ENCODE results near the gene GZF1. TPM values are rescaled to one million over a fixed set of nuclear protein-coding genes. Genes with fewer than 3 reads are reported as not detected.
A peak's percentile ranks its signal among the peaks of the same experiment; 100 is the strongest.

Gene GZF1
- total RNA-seq, 6 experiments from 2014 or later = 3.5 to 9.6 (median 6.1) TPM

DNA sequence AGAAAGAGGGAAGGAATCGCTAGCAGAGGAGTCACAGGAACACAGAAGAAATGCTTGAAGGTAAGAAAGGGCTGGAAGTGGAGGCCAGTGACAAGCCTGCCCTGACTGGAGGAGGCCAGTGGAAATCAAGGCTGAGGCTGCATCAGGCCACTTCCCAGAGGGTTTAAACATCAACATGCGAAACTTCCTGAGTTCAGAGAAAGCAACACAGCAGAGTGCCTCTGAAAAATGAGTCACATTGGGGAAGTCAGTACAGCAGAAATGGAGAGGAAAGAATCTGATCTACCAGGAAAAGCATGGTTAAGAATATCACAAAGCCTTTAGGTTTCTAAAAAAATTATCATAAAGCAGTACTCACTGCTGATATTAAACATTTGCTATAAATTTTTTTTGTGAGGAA, 36.0 kb downstream of the GZF1 start:
- H3K4me1 ChIP-seq = no peaks in the 10 kb centered on the region
- ATAC-seq (peak; percentile 29 to 84 (median 75)), DNase-seq (no peak)
- no peak for TF ChIP-seq POLR2A (IDR thresholded peaks at IDR 0.05)
- H3K4me3 ChIP-seq = no peak overlapping the region
- WGBS (ENCODE audit: insufficient coverage, low coverage, low lambda C conversion rate, missing lambda C conversion rate) = 61% methylated on average over 2 of the region's 2 CpGs
- H3K27ac ChIP-seq = no peak overlapping the region
- H3K27me3 ChIP-seq = no peaks in the 10 kb centered on the region
- intact Hi-C loops (cut with DNase I) = no loop called here
- H3K9me3 ChIP-seq = no peaks in the 10 kb centered on the region
- peaks cover 0 to 12% (median 5%) of the 10 kb centered on the region in 4 donors for H3K36me3 ChIP-seq

DNA sequence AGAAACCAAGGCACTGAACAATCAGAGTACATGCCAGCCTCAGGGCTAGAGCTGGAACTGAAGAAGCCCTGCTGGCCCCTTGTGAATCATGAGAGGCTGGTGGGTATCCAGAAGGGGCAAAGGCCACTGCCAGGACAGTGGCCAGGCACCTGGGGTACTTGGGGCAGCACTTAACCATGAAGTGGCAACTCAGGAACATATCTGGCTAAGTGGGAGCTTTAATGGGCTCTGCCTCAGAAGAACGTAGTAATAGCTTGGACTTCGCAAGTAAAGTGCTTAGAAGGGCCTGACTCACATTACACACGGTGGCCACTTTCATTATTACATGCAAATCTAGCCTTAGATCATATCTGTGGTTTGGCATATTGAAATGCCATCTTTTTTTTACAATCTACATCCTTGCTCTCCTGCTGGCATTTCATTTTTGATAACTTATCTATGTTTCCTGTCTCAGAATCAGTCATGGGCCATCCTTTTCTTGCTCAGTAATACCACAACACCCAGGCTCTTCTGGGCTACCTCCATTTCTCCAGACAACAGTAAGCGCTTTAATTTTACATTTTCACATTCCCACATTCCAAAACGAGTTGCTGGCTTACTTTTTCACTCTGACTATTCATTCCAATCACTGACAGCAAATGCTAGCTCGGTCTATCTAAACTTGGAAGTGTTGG, 37.7 kb downstream of the GZF1 start:
- peaks cover 0 to 3% (median under 1%) of the 10 kb centered on the region in 4 donors for H3K36me3 ChIP-seq
- H3K4me3 ChIP-seq = no peak overlapping the region
- H3K27me3 ChIP-seq = no peaks in the 10 kb centered on the region
- DNase-seq = no peak
- intact Hi-C loops (cut with DNase I) = no loop called here
- WGBS (ENCODE audit: insufficient coverage, low coverage, low lambda C conversion rate, missing lambda C conversion rate) = 68% methylated on average over 4 of the region's 6 CpGs
- no peaks in the 10 kb centered on the region for H3K4me1 ChIP-seq
- no peak overlapping the region for H3K27ac ChIP-seq
- TF ChIP-seq, protein P1, sequence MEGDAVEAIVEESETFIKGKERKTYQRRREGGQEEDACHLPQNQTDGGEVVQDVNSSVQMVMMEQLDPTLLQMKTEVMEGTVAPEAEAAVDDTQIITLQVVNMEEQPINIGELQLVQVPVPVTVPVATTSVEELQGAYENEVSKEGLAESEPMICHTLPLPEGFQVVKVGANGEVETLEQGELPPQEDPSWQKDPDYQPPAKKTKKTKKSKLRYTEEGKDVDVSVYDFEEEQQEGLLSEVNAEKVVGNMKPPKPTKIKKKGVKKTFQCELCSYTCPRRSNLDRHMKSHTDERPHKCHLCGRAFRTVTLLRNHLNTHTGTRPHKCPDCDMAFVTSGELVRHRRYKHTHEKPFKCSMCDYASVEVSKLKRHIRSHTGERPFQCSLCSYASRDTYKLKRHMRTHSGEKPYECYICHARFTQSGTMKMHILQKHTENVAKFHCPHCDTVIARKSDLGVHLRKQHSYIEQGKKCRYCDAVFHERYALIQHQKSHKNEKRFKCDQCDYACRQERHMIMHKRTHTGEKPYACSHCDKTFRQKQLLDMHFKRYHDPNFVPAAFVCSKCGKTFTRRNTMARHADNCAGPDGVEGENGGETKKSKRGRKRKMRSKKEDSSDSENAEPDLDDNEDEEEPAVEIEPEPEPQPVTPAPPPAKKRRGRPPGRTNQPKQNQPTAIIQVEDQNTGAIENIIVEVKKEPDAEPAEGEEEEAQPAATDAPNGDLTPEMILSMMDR (IDR thresholded peaks at IDR 0.05) = no peak
- no peak for TF ChIP-seq POLR2A (IDR thresholded peaks at IDR 0.05)
- no peaks in the 10 kb centered on the region for H3K9me3 ChIP-seq
- no peak for ATAC-seq

DNA sequence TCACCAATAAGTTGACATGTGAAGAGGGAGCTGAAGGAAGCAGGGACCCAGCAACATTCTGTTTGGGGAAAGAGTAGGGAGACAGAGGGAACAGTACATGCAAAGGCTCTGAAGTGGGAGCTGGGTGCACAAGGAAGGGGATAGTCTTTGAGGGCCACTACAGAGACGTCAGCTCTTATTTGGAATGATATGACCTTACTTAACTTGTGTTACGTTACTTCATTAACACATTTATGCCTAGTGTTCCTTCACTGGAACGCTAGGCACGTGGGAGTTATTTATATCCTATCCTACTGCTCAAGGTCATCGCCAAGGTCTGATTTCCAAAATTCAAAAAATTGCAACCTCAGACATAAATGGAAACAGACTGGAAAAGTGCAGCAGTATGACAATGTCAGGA, 39.1 kb downstream of the GZF1 start:
- intact Hi-C loops (cut with DNase I) = no loop called here
- DNase-seq (no peak), ATAC-seq (no peak)
- Histone ChIP-seq H3K27ac (no peak overlapping the region), H3K9me3 (no peaks in the 10 kb centered on the region), H3K4me1 (no peaks in the 10 kb centered on the region), H3K27me3 (no peaks in the 10 kb centered on the region), H3K36me3 (peaks cover 0 to 3% (median 0%) of the 10 kb centered on the region in 4 donors), H3K4me3 (no peak overlapping the region)
- TF ChIP-seq, protein P1 (IDR thresholded peaks at IDR 0.05) = no peak
- TF ChIP-seq POLR2A (IDR thresholded peaks at IDR 0.05) = no peak
- WGBS (ENCODE audit: insufficient coverage, low coverage, low lambda C conversion rate, missing lambda C conversion rate) = 75% methylated on average over 5 of the region's 5 CpGs

DNA sequence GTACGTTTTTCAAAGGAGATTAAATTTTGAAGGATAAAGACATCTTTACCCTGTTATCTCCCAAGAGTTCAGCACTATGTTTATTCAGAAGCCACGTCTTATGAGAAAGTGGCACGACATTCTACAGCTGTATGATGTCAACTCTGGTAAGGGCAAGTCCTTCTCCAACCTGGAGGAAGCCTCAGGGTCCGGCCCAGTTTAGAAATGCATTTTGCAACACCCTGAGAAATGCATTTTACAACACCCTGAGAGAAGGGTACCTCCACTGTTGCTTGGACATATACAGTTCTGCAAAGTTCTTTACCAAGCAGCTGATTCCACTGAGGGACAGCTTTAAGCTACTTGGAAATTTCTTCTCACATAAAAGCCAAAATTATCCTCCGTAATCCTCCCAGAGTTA, 41.8 kb downstream of the GZF1 start:
- no peaks in the 10 kb centered on the region for H3K27me3 ChIP-seq
- H3K4me1 ChIP-seq = peaks cover 0 to 10% (median 5%) of the 10 kb centered on the region in 4 donors
- H3K4me3 ChIP-seq = no peak overlapping the region
- peaks cover 0 to 3% (median 0%) of the 10 kb centered on the region in 4 donors for H3K36me3 ChIP-seq
- H3K9me3 ChIP-seq = no peaks in the 10 kb centered on the region
- ATAC-seq (no peak), DNase-seq (no peak)
- 80% methylated on average over 3 of the region's 5 CpGs for WGBS (ENCODE audit: insufficient coverage, low coverage, low lambda C conversion rate, missing lambda C conversion rate)
- TF ChIP-seq POLR2A (IDR thresholded peaks at IDR 0.05) = no peak
- TF ChIP-seq, protein P1 (IDR thresholded peaks at IDR 0.05) = no peak
- no peak overlapping the region for H3K27ac ChIP-seq
- intact Hi-C loops (cut with DNase I) = no loop called here

DNA sequence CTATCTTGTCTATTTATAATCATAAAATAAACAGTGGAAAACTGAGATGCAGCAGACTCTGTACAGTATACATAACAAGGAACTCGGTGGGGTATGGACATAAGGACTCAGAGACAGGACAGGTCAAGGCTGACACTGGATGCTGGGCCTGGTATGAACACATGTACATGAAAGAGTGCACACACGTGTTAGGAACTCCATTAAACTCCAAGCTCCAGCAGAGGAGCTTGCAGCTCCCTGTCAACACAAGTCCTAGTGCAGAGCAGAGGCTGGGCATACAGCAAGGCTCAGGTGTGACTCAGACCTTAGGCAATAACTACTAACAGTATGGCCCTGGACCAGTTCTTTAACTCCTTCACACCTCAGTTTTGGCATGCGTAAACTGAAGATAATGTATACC, 42.2 kb downstream of the GZF1 start:
- Histone ChIP-seq H3K27me3 (no peaks in the 10 kb centered on the region), H3K4me3 (no peak overlapping the region), H3K4me1 (peaks cover 0 to 10% (median 5%) of the 10 kb centered on the region in 4 donors), H3K27ac (no peak overlapping the region), H3K9me3 (no peaks in the 10 kb centered on the region), H3K36me3 (peaks cover 0 to 3% (median 0%) of the 10 kb centered on the region in 4 donors)
- DNase-seq (no peak), ATAC-seq (peak in 2 of 4 donors; percentile 18 to 85)
- 71% methylated on average over 3 of the region's 3 CpGs for WGBS (ENCODE audit: insufficient coverage, low coverage, low lambda C conversion rate, missing lambda C conversion rate)
- intact Hi-C loops (cut with DNase I) = no loop called here
- no peak for TF ChIP-seq POLR2A (IDR thresholded peaks at IDR 0.05)
- TF ChIP-seq, protein P1 (IDR thresholded peaks at IDR 0.05) = no peak

Measured in right lobe of liver (tissue), 6 donors.